Loucy (cell line): Measurements from ENCODE around the gene DNTTIP2.

Source experiments
- H2AFZ ChIP-seq: fragments of 200-600 bp; sonication (generic); 2 replicates; pipeline ENCODE4 v1.6.0; 2016; ENCODE audit warnings: antibody characterized with exemption, mild to moderate bottlenecking, low read length, moderate library complexity
- H3F3A ChIP-seq: fragments of 200-600 bp; 2 replicates; pipeline ENCODE4 v1.6.0; 2016; ENCODE audit warnings: antibody characterized with exemption, low read depth, mild to moderate bottlenecking
- H3K27me3 ChIP-seq: fragments of 200-600 bp; sonication (generic); 2 replicates; pipeline ENCODE4 v1.6.1; 2014; ENCODE audit warnings: low read length, mild to moderate bottlenecking; ENCODE audit not compliant: insufficient read depth, poor library complexity, severe bottlenecking
- H3K36me3 ChIP-seq: fragments of 200-600 bp; sonication (generic); 2 replicates; pipeline ENCODE4 v1.6.1; 2016; ENCODE audit warnings: low read length; ENCODE audit not compliant: insufficient read depth
- H3K4me1 ChIP-seq: fragments of 200-600 bp; sonication (generic); 2 replicates; pipeline ENCODE4 v1.5.1; 2014; ENCODE audit warnings: low read length, mild to moderate bottlenecking; ENCODE audit not compliant: insufficient read depth, poor library complexity, severe bottlenecking
- H3K4me2 ChIP-seq: fragments of 200-600 bp; sonication (generic); 2 replicates; pipeline ENCODE4 v1.6.0; 2014; ENCODE audit warnings: antibody characterized with exemption, low read length, low read depth, mild to moderate bottlenecking; ENCODE audit not compliant: poor library complexity, severe bottlenecking
- H3K4me3 ChIP-seq: fragments of 200-600 bp; sonication (generic); 2 replicates; pipeline ENCODE4 v1.5.1; 2014; ENCODE audit warnings: low read length, mild to moderate bottlenecking, mixed read lengths; ENCODE audit not compliant: poor library complexity, severe bottlenecking
- H3K79me2 ChIP-seq: fragments of 200-600 bp; sonication (generic); 2 replicates; pipeline ENCODE4 v1.6.1; 2014; ENCODE audit warnings: low read length; ENCODE audit not compliant: insufficient read depth
- H3K9ac ChIP-seq: fragments of 200-600 bp; sonication (generic); 2 replicates; pipeline ENCODE4 v1.6.0; 2014; ENCODE audit warnings: mild to moderate bottlenecking, low read depth, low read length, moderate library complexity; ENCODE audit not compliant: poor library complexity, severe bottlenecking
- H3K9me2 ChIP-seq: fragments of 200-600 bp; sonication (generic); replicated peaks from 2 replicates; pipeline ENCODE4 v1.6.1; 2016; ENCODE audit warnings: low read depth, low read length, mixed read lengths
- H3K9me3 ChIP-seq: fragments of 200-600 bp; sonication (generic); 2 replicates; pipeline ENCODE4 v1.6.1; 2014; ENCODE audit warnings: mild to moderate bottlenecking, antibody characterized with exemption, low read length, low read depth; ENCODE audit not compliant: insufficient read depth
- H4K20me1 ChIP-seq: fragments of 200-600 bp; sonication (generic); 2 replicates; pipeline ENCODE4 v1.6.0; 2014; ENCODE audit warnings: antibody characterized with exemption, low read length, mild to moderate bottlenecking; ENCODE audit not compliant: insufficient read depth, poor library complexity, severe bottlenecking
- EZH2phosphoT487 ChIP-seq: fragments of 200-600 bp; IDR thresholded peaks from 2 replicates; pipeline ENCODE4 v1.6.1; 2018; ENCODE audit warnings: antibody characterized with exemption, mild to moderate bottlenecking, moderate library complexity, borderline replicate concordance
- TF ChIP-seq, protein P1 (sequence below): fragments of 200-600 bp; sonication (generic); conservative IDR thresholded peaks from 2 replicates; pipeline ENCODE4 v1.5.1; 2014; ENCODE audit warnings: mild to moderate bottlenecking, antibody characterized with exemption, low read length

DNTTIP2 gene

DNA sequence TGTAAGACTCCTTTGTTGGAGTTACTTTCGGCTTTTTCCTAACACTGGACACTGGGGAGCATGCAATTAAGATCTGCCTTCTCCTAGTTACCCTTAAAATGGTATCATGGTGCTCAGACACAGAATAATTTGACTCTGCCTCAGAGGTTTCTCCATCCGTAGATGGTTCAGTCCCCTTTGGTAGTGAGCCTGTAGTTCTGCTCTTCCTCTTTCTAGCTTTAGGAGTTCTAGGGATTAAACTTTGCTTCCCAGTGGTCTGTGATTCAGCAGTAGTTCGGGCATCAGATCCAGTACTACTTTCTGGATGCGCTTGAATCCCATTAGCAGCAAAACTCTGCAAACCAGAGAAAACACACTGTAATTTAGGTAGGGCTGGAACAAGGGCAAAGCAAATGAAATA lies 1.5 kb downstream of the DNTTIP2 start:
- Histone ChIP-seq H3K4me2 (peak overlapping the region; percentile 97), H3K4me1 (peaks cover 24% of the 10 kb centered on the region), H3K9me3 (no peaks in the 10 kb centered on the region), H3K79me2 (peaks cover 52% of the 10 kb centered on the region), H2AFZ (no peak overlapping the region), H3K36me3 (peaks cover 38% of the 10 kb centered on the region; the same call in 1 of the 2 replicates), H3K27me3 (no peaks in the 10 kb centered on the region), H4K20me1 (peaks cover 47% of the 10 kb centered on the region), H3K9ac (peak overlapping the region; percentile 97), H3K9me2 (no peaks in the 10 kb centered on the region), H3F3A (no peaks in the 10 kb centered on the region), H3K4me3 (peak overlapping the region; percentile 90)
- TF ChIP-seq, protein P1, sequence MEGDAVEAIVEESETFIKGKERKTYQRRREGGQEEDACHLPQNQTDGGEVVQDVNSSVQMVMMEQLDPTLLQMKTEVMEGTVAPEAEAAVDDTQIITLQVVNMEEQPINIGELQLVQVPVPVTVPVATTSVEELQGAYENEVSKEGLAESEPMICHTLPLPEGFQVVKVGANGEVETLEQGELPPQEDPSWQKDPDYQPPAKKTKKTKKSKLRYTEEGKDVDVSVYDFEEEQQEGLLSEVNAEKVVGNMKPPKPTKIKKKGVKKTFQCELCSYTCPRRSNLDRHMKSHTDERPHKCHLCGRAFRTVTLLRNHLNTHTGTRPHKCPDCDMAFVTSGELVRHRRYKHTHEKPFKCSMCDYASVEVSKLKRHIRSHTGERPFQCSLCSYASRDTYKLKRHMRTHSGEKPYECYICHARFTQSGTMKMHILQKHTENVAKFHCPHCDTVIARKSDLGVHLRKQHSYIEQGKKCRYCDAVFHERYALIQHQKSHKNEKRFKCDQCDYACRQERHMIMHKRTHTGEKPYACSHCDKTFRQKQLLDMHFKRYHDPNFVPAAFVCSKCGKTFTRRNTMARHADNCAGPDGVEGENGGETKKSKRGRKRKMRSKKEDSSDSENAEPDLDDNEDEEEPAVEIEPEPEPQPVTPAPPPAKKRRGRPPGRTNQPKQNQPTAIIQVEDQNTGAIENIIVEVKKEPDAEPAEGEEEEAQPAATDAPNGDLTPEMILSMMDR: no peak
- TF ChIP-seq EZH2phosphoT487: no peak

DNA sequence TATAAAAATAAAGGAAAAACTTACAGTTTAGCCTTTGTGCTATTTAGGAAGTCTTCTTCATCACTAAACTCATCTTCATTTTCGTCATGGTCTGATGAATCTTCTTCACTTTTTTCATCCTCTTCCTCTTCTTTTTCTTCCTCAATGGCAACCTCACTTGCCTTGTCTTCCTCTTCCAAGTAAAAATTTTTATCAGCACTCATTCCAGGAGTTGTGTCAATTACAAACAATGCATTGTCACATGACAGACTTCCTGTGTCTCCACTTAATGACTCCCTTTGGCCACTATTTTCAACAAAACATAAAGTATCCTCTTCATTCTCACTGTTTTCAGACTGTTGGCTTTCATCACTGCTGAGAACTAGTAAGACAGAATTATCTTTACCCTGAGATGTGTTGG lies 2.8 kb downstream of the DNTTIP2 start:
- no peaks in the 10 kb centered on the region for H3F3A ChIP-seq
- peaks cover 47% of the 10 kb centered on the region for H4K20me1 ChIP-seq
- no peaks in the 10 kb centered on the region for H3K9me3 ChIP-seq
- peaks cover 52% of the 10 kb centered on the region for H3K79me2 ChIP-seq
- H3K4me2 ChIP-seq: peak overlapping the region; percentile 97
- H3K4me1 ChIP-seq: peaks cover 24% of the 10 kb centered on the region
- H3K4me3 ChIP-seq: peak overlapping the region; percentile 90
- H3K9me2 ChIP-seq: no peaks in the 10 kb centered on the region
- H3K9ac ChIP-seq: peak overlapping the region; percentile 97
- peaks cover 51% of the 10 kb centered on the region for H3K36me3 ChIP-seq
- H2AFZ ChIP-seq: no peak overlapping the region
- H3K27me3 ChIP-seq: no peaks in the 10 kb centered on the region
- TF ChIP-seq, protein P1: no peak
- no peak for TF ChIP-seq EZH2phosphoT487

DNA sequence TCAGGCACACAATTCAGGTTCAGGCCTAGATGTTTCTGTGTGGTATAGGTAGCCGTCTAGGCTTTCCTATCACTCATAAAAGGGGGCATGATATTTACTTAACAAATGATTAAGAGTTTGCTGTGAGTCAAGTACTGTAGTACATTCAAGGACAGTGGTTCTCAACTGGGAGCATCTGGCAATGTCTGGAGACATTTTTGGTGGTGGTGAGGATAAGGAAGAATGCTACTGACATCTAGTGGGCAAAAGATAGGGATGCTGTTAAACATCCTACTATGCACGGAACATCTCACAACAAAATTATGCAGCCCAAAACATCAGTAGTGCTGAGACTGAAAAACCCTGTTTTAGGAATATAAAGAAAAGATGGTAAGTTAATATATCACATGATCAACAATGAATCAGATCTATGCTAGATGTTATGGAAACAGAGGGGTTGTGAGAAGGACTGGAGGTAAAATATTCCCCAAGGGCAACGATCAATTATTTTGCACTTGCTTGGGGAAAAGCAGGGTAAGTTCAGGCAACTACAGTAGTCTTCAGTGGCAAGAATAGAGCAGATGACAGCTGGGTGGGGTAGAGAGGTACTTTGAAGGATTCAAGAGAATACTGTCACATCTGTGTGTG lies 4.9 kb downstream of the DNTTIP2 start:
- H3K4me2 ChIP-seq: peak overlapping the region; percentile 97
- peaks cover 47% of the 10 kb centered on the region for H4K20me1 ChIP-seq
- H3K4me3 ChIP-seq: no peak overlapping the region
- peaks cover 24% of the 10 kb centered on the region for H3K4me1 ChIP-seq
- H3K27me3 ChIP-seq: no peaks in the 10 kb centered on the region
- no peaks in the 10 kb centered on the region for H3F3A ChIP-seq
- no peak overlapping the region for H3K9ac ChIP-seq
- no peaks in the 10 kb centered on the region for H3K9me3 ChIP-seq
- no peaks in the 10 kb centered on the region for H3K9me2 ChIP-seq
- H3K79me2 ChIP-seq: peaks cover 48% of the 10 kb centered on the region
- no peak overlapping the region for H2AFZ ChIP-seq
- no peak for TF ChIP-seq EZH2phosphoT487
- TF ChIP-seq, protein P1: peak; percentile 75
- H3K36me3 ChIP-seq: peaks cover 71% of the 10 kb centered on the region
